A549 (cell line): ENCODE results near the gene TNFSF4. TPM values are rescaled to one million over a fixed set of nuclear protein-coding genes. Genes with fewer than 3 reads are reported as not detected.

Experiments
- ATAC-seq, 2 experiments: fragments of 200-7000 bp in 1 of 2; fragments of >200 bp in 1 of 2; cut with Nextera tagmentation in 1 of 2; cut with Tn5 transposase in 1 of 2; 3 replicates each; pipeline versions ENCODE4 v1.8.0 to v1.9.1; 2018 to 2020; ENCODE audit warnings: mild to moderate bottlenecking in 1 of 2, moderate library complexity in 1 of 2
- CTCF ChIA-PET: fragments of 300-600 bp; sonication (Branson Sonifier 250); formaldehyde crosslinking; extraction: SDS; loops from one replicate; lab custom pipeline; 2021; ENCODE audit warnings: antibody characterized with exemption, inconsistent platforms; lab: Yijun Ruan, JAX
- POLR2A ChIA-PET: fragments of 350-600 bp; formaldehyde crosslinking; extraction: SDS; loops from one replicate; lab custom pipeline; 2021; ENCODE audit warnings: antibody characterized with exemption, inconsistent platforms; lab: Yijun Ruan, JAX
- DNase-seq, 2 experiments: peaks; one replicate each; pipeline versions ENCODE4 v3.0.0 to v3.0.0-alpha.2; 2011 to 2016; ENCODE audit warnings: low read depth in 1 of 2, low spot score in 1 of 2
- FAIRE-seq: peaks from 2 replicates; lab custom pipeline; 2011; peaks lifted over from hg19 to GRCh38; lab: Jason Lieb, UNC
- H3K27ac ChIP-seq, 2 experiments: fragments of >200 bp; sonication (Bioruptor Twin); formaldehyde crosslinking; 3 replicates each; pipeline ENCODE4 v1.5.1; 2016 to 2017
- H3K4me1 ChIP-seq: fragments of >200 bp; sonication (Bioruptor Twin); formaldehyde crosslinking; 3 replicates; pipeline ENCODE4 v1.6.1; 2016
- H3K4me2 ChIP-seq: fragments of >200 bp; sonication (Bioruptor Twin); formaldehyde crosslinking; 3 replicates; pipeline ENCODE4 v1.6.1; 2016
- H3K4me3 ChIP-seq: fragments of >200 bp; sonication (Bioruptor Twin); formaldehyde crosslinking; 3 replicates; pipeline ENCODE4 v1.5.1; 2016
- H3K9me3 ChIP-seq: fragments of >200 bp; sonication (Bioruptor Twin); formaldehyde crosslinking; 3 replicates; pipeline ENCODE4 v1.6.1; 2016
- ATOH8 ChIP-seq: fragments of 250-450 bp; sonication (Bioruptor Pico); IDR thresholded peaks from 2 replicates; pipeline ENCODE4 v1.5.0; 2020; ENCODE audit warnings: low read depth, mild to moderate bottlenecking, moderate library complexity
- BHLHE40 ChIP-seq: IDR thresholded peaks from 2 replicates; pipeline ENCODE4 v1.6.1; 2012; ENCODE audit warnings: low read depth, low read length, inconsistent platforms
- CBX2 ChIP-seq: fragments of 200-600 bp; sonication (generic); IDR thresholded peaks from 2 replicates; pipeline ENCODE4 v1.6.1; 2016; ENCODE audit warnings: low read depth, mild to moderate bottlenecking, borderline replicate concordance
- CBX8 ChIP-seq: fragments of 200-600 bp; sonication (generic); IDR thresholded peaks from 2 replicates; pipeline ENCODE4 v1.6.1; 2016
- CEBPB ChIP-seq, 2 experiments: fragments of >200 bp in 1 of 2; sonication (Bioruptor Twin) in 1 of 2; formaldehyde crosslinking in 1 of 2; IDR thresholded peaks; 2 replicates each; pipeline ENCODE4 v1.6.1; 2012 to 2016
- E2F6 ChIP-seq: IDR thresholded peaks from 2 replicates; pipeline ENCODE4 v1.6.1; 2012; ENCODE audit warnings: low read depth, borderline replicate concordance
- EHMT2 ChIP-seq: fragments of 200-600 bp; sonication (generic); IDR thresholded peaks from 2 replicates; pipeline ENCODE4 v1.6.1; 2016; ENCODE audit warnings: antibody characterized with exemption, low read depth, mild to moderate bottlenecking, moderate library complexity
- EP300 ChIP-seq, 2 experiments: fragments of >200 bp; sonication (Bioruptor Twin); formaldehyde crosslinking; IDR thresholded peaks; 2 replicates in 1 of 2; 3 replicates in 1 of 2; pipeline ENCODE4 v1.6.1; 2016 to 2017
- FOSB ChIP-seq: fragments of 250-450 bp; sonication (Bioruptor Pico); IDR thresholded peaks from 2 replicates; pipeline ENCODE4 v1.5.0; 2020; ENCODE audit warnings: mild to moderate bottlenecking, moderate library complexity
- FOXS1 ChIP-seq: fragments of 250-450 bp; sonication (Bioruptor Pico); IDR thresholded peaks from 2 replicates; pipeline ENCODE4 v1.5.0; 2020; ENCODE audit warnings: mild to moderate bottlenecking, moderate library complexity
- GATA3 ChIP-seq: IDR thresholded peaks from 2 replicates; pipeline ENCODE4 v1.6.1; 2012; ENCODE audit warnings: borderline replicate concordance
- HDAC2 ChIP-seq: fragments of 200-600 bp; sonication (generic); IDR thresholded peaks from 2 replicates; pipeline ENCODE4 v1.6.1; 2016
- HEYL ChIP-seq: fragments of 250-450 bp; sonication (Bioruptor Pico); IDR thresholded peaks from 2 replicates; pipeline ENCODE4 v1.8.0; 2021; ENCODE audit warnings: mild to moderate bottlenecking, moderate library complexity
- HOXA7 ChIP-seq: fragments of 250-450 bp; sonication (Bioruptor Pico); IDR thresholded peaks from 2 replicates; pipeline ENCODE4 v1.5.0; 2020; ENCODE audit warnings: mild to moderate bottlenecking, moderate library complexity
- JUN ChIP-seq, 2 experiments: fragments of >200 bp; sonication (Bioruptor Twin); formaldehyde crosslinking; IDR thresholded peaks; 2 replicates in 1 of 2; 3 replicates in 1 of 2; pipeline ENCODE4 v1.6.1; 2016 to 2017
- JUNB ChIP-seq: fragments of >200 bp; sonication (Bioruptor Twin); formaldehyde crosslinking; IDR thresholded peaks from 2 replicates; pipeline ENCODE4 v1.6.1; 2016
- MAX ChIP-seq: IDR thresholded peaks from 2 replicates; pipeline ENCODE4 v1.6.1; 2012
- NFE2L2 ChIP-seq: fragments of 150-350 bp; conservative IDR thresholded peaks from 2 replicates; pipeline ENCODE4 v1.6.1; 2014; ENCODE audit warnings: low read length
- NPAS2 ChIP-seq: fragments of 250-450 bp; sonication (Bioruptor Pico); IDR thresholded peaks from 2 replicates; pipeline ENCODE4 v1.8.0; 2022; ENCODE audit warnings: mild to moderate bottlenecking, moderate library complexity, borderline replicate concordance
- POLR2A ChIP-seq: IDR thresholded peaks from 2 replicates; pipeline ENCODE4 v1.6.1; 2012; ENCODE audit warnings: mild to moderate bottlenecking, low read length
- RARB ChIP-seq: fragments of 250-450 bp; sonication (Bioruptor Pico); IDR thresholded peaks from 2 replicates; pipeline ENCODE4 v1.8.0; 2021; ENCODE audit warnings: mild to moderate bottlenecking, moderate library complexity
- RCOR1 ChIP-seq: fragments of 150-350 bp; IDR thresholded peaks from 2 replicates; pipeline ENCODE4 v1.6.1; 2014; ENCODE audit warnings: antibody characterized with exemption, low read length, low read depth
- SMC3 ChIP-seq: fragments of >200 bp; sonication (Bioruptor Twin); formaldehyde crosslinking; IDR thresholded peaks from 3 replicates; pipeline ENCODE4 v1.6.1; 2018; ENCODE audit warnings: inconsistent platforms
- ZFP36 ChIP-seq: fragments of 450-650 bp; IDR thresholded peaks from 2 replicates; pipeline ENCODE4 v1.6.1; 2014; ENCODE audit warnings: borderline replicate concordance; ENCODE audit not compliant: partially characterized antibody
- WGBS: methylation state at CpG from one replicate; pipeline ENCODE4 v1.1.6; 2017; ENCODE audit errors: missing lambda C conversion rate; 5-methylcytosine and 5-hydroxymethylcytosine counted together
- polyA plus RNA-seq, 4 experiments: library from polyadenylated mRNA; depleted of rRNA in 3 of 4; stranded (reverse); fragments of >200 nt; fragmentation: RNase III in 1 of 4; extraction: RNeasy Plus Mini Kit Qiagen cat#74134 plus additional on column Dnase treatment in 1 of 4; gene quantifications; 2 replicates in 3 of 4; 3 replicates in 1 of 4; pipeline ENCODE4 v1.2.3, GENCODE V29; 2011 to 2017

TNFSF4 gene
- polyA plus RNA-seq, 2 of the 4 experiments (the other 2 are of a cell fraction): 0.06 to 0.27 TPM

- DNase-seq: peak in 1 of 2 experiments; percentile 13
- peak; percentile 45 to 54; a peak in 3 of 6 replicates for ATAC-seq
- Histone ChIP-seq H3K27ac (peak overlapping the region; percentile 38 to 40; a peak in 3 of 6 replicates), H3K4me2 (peak overlapping the region; percentile 44)
- WGBS: 47% methylated on average over 2 of the region's 2 CpGs
- ChIA-PET POLR2A (no interaction called here), CTCF (interaction anchor here (0.9 to 1.8 kb wide), 4 partner anchors 11 to 446 kb away, joined by 3 to 5 read pairs (median 4); no protein-coding TSS in a partner anchor)
- FAIRE-seq: no peak
- TF ChIP-seq CEBPB (IDR thresholded peaks at IDR 0.05) (no peak), HEYL (CRISPR knock-in tag) (no peak), JUNB (no peak), FOSB (CRISPR knock-in tag) (no peak), JUN (IDR thresholded peaks at IDR 0.05) (no peak), RCOR1 (no peak), NFE2L2 (no peak), EHMT2 (no peak), ATOH8 (CRISPR knock-in tag) (no peak), ZFP36 (no peak), HDAC2 (no peak), GATA3 (no peak), CBX8 (no peak), FOXS1 (CRISPR knock-in tag) (no peak), HOXA7 (CRISPR knock-in tag) (no peak), CBX2 (no peak), SMC3 (no peak)
- TF ChIP-seq, all 56 proteins: peak for 0
- no peak overlapping the region for H3K4me3 ChIP-seq
- peaks cover 14% of the 10 kb centered on the region for H3K4me1 ChIP-seq
- H3K9me3 ChIP-seq: no peaks in the 10 kb centered on the region
Measured at GRCh38 chr1:173191011-173191705, 16.0 kb downstream of the TNFSF4 start.

- CTCF ChIA-PET: interaction anchor here (0.9 to 1.8 kb wide), 6 partner anchors 12 to 445 kb away, joined by 3 to 5 read pairs (median 4); no protein-coding TSS in a partner anchor
- ATAC-seq: peak; percentile 85 to 89
- H3K4me3 ChIP-seq: no peak overlapping the region
- H3K9me3 ChIP-seq: no peaks in the 10 kb centered on the region
- H3K4me1 ChIP-seq: peaks cover 14% of the 10 kb centered on the region
- TF ChIP-seq JUNB (0 out of 2 replicates have a peak, but pooled peaks have one; percentile 0), SMC3 (0 out of 3 replicates have a peak, but pooled peaks have one; percentile 12), MAX (peak; percentile 87), EHMT2 (no peak), E2F6 (peak; percentile 45; the same call in 1 of the 2 replicates), NPAS2 (CRISPR knock-in tag) (0 out of 2 replicates have a peak, but pooled peaks have one; percentile 19)
- TF ChIP-seq, all 56 proteins: peak for 5
- DNase-seq: peak; percentile 11 to 73
- FAIRE-seq: no peak
- Histone ChIP-seq H3K4me2 (peak overlapping the region; percentile 44), H3K27ac (peak overlapping the region; percentile 26 to 40; a peak in 3 of 6 replicates)
- POLR2A ChIA-PET: no interaction called here
- WGBS: 51% methylated on average over 10 of the region's 10 CpGs
Measured at GRCh38 chr1:173190101-173190936, 16.8 kb downstream of the TNFSF4 start.

- no peak overlapping the region for H3K27ac ChIP-seq
- DNase-seq (no peak), FAIRE-seq (no peak), ATAC-seq (no peak)
- POLR2A ChIA-PET: no interaction called here
- CTCF ChIA-PET: no interaction called here
- H3K4me1 ChIP-seq: peaks cover 14% of the 10 kb centered on the region
- no peak overlapping the region for H3K4me2 ChIP-seq
- TF ChIP-seq ATOH8 (CRISPR knock-in tag): no peak
- no peak for TF ChIP-seq EP300 (IDR thresholded peaks at IDR 0.05)
- no peak for TF ChIP-seq POLR2A
- TF ChIP-seq CBX8: no peak
- TF ChIP-seq CEBPB (IDR thresholded peaks at IDR 0.05): no peak
- TF ChIP-seq BHLHE40: no peak
- no peak for TF ChIP-seq RARB
- 58% methylated on average over 3 of the region's 3 CpGs for WGBS
- no peak overlapping the region for H3K4me3 ChIP-seq
- no peaks in the 10 kb centered on the region for H3K9me3 ChIP-seq
Measured at GRCh38 chr1:173187671-173188237, 19.4 kb downstream of the TNFSF4 start.
